ENCODE data around the gene ATIC. TPM values are rescaled to one million over a fixed set of nuclear protein-coding genes. Genes with fewer than 3 reads are reported as not detected.

The ATIC gene
- total and polyA plus RNA-seq, 10 donors = 50.5 to 165 (median 80.0) TPM

DNA sequence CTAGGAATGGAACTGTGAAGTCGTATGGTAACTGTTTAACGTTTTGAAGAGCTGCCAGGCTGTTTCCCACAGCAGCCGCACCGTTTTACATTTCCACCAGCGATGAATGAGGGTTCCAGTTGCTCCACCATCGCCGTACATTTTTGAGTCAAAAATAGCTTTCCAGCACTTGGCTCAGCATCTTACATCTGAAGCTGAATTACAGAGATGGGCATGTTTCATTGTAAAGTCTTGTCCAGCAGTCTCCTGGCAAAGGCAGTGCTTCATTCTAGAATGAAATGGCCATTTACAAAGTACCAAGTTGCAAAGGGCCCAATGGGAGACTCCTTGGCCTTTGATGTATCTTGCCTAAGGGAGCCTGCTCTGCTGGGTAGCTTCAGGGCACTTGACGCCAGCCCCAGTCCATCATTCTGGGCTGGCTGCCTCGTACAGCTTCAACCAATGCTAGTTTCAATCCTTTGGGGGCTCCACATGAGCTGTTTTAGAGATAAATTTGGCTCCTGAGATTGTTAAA lies 45.1 kb downstream of the ATIC start:
- Histone ChIP-seq H3K4me1 (no peaks in the 10 kb centered on the region), H3K36me3 (peaks cover 0 to 43% (median 0%) of the 10 kb centered on the region in 6 donors), H3K27me3 (replicated peaks in 1 of 7) (no peaks in the 10 kb centered on the region), H3K9me3 (no peaks in the 10 kb centered on the region), H3K4me3 (no peak overlapping the region), H3K27ac (no peak overlapping the region)
- intact Hi-C loops (cut with DNase I; ENCODE audit: low total_unique reads) = no loop called here
- TF ChIP-seq POLR2AphosphoS5 (IDR thresholded peaks at IDR 0.05) (no peak), POLR2A (IDR thresholded peaks at IDR 0.05) (no peak)
- TF ChIP-seq, protein P1, sequence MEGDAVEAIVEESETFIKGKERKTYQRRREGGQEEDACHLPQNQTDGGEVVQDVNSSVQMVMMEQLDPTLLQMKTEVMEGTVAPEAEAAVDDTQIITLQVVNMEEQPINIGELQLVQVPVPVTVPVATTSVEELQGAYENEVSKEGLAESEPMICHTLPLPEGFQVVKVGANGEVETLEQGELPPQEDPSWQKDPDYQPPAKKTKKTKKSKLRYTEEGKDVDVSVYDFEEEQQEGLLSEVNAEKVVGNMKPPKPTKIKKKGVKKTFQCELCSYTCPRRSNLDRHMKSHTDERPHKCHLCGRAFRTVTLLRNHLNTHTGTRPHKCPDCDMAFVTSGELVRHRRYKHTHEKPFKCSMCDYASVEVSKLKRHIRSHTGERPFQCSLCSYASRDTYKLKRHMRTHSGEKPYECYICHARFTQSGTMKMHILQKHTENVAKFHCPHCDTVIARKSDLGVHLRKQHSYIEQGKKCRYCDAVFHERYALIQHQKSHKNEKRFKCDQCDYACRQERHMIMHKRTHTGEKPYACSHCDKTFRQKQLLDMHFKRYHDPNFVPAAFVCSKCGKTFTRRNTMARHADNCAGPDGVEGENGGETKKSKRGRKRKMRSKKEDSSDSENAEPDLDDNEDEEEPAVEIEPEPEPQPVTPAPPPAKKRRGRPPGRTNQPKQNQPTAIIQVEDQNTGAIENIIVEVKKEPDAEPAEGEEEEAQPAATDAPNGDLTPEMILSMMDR (IDR thresholded peaks at IDR 0.05 in 8 of 11, conservative IDR thresholded peaks at IDR 0.05 in 3 of 11) = no peak
- 93 to 99% (median 94%) methylated on average over 9 of the region's 9 CpGs for WGBS, 5 donors
- DNase-seq = no peak

- DNase-seq = no peak
- peaks cover 0 to 50% (median 2%) of the 10 kb centered on the region in 6 donors for H3K36me3 ChIP-seq
- H3K4me1 ChIP-seq = no peaks in the 10 kb centered on the region
- 69 to 86% (median 76%) methylated on average over 3 of the region's 3 CpGs for WGBS, 5 donors
- TF ChIP-seq POLR2AphosphoS5 (IDR thresholded peaks at IDR 0.05) (no peak), POLR2A (IDR thresholded peaks at IDR 0.05) (no peak)
- TF ChIP-seq, protein P1 (IDR thresholded peaks at IDR 0.05 in 8 of 11, conservative IDR thresholded peaks at IDR 0.05 in 3 of 11) = no peak
- intact Hi-C loops (cut with DNase I; ENCODE audit: low total_unique reads) = no loop called here
- H3K27me3 ChIP-seq (replicated peaks in 1 of 7) = no peaks in the 10 kb centered on the region
- H3K27ac ChIP-seq = no peak overlapping the region
- H3K4me3 ChIP-seq = no peak overlapping the region
- no peaks in the 10 kb centered on the region for H3K9me3 ChIP-seq
Observed at GRCh38 chr2:215357660-215358059, 45.8 kb downstream of the ATIC start.

DNA sequence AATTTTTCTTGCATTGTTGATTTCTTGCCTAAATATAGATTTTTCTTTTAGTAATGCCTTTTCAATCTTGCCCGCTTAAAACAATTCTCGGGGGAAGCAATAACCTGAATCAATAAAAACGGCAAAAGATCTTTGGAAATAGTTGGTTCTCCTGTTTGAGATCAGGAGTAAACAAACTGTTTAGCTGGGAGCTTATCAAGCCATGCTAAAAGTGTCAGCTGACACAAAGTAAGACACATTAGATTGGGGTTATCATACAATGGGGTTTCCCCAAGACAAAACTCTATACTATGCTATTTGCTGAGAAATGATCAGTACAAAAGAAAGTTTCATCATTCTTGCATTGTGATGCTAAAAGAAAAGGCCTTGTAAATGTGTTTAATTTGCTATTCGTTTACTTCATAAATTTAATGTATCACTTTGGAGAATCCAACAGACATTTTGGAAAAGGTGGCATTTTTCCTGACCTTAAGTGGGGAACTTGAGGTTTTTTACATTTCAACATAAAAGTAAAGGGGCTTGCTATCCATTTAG lies 46.5 kb downstream of the ATIC start:
- 93 to 98% (median 95%) methylated on average over 4 of the region's 4 CpGs for WGBS, 5 donors
- H3K4me1 ChIP-seq = no peaks in the 10 kb centered on the region
- intact Hi-C loops (cut with DNase I; ENCODE audit: low total_unique reads) = no loop called here
- TF ChIP-seq, protein P1 (IDR thresholded peaks at IDR 0.05 in 8 of 11, conservative IDR thresholded peaks at IDR 0.05 in 3 of 11) = no peak
- TF ChIP-seq POLR2AphosphoS5 (IDR thresholded peaks at IDR 0.05) = no peak
- TF ChIP-seq POLR2A (IDR thresholded peaks at IDR 0.05) = no peak
- H3K27ac ChIP-seq = no peak overlapping the region
- DNase-seq = no peak
- H3K27me3 ChIP-seq (replicated peaks in 1 of 7) = no peaks in the 10 kb centered on the region
- peaks cover 0 to 51% (median 6%) of the 10 kb centered on the region in 6 donors for H3K36me3 ChIP-seq
- H3K9me3 ChIP-seq = no peaks in the 10 kb centered on the region
- H3K4me3 ChIP-seq = no peak overlapping the region

GRCh38 chr2:215358891-215359575 lies 47.2 kb downstream of the ATIC start:
- TF ChIP-seq, protein P1 (IDR thresholded peaks at IDR 0.05 in 8 of 11, conservative IDR thresholded peaks at IDR 0.05 in 3 of 11) = no peak
- TF ChIP-seq POLR2A (IDR thresholded peaks at IDR 0.05) (no peak), POLR2AphosphoS5 (IDR thresholded peaks at IDR 0.05) (no peak)
- Histone ChIP-seq H3K36me3 (peaks cover 0 to 54% (median 6%) of the 10 kb centered on the region in 6 donors), H3K27me3 (replicated peaks in 1 of 7) (no peaks in the 10 kb centered on the region), H3K4me3 (no peak overlapping the region), H3K4me1 (no peaks in the 10 kb centered on the region), H3K9me3 (no peaks in the 10 kb centered on the region), H3K27ac (no peak overlapping the region)
- 94 to 97% (median 96%) methylated on average over 15 of the region's 15 CpGs for WGBS, 5 donors
- DNase-seq = no peak
- intact Hi-C loops (cut with DNase I; ENCODE audit: low total_unique reads) = no loop called here
